CD1c-positive myeloid dendritic cell (primary cell): ENCODE results near the gene MYL7.
"Not testable (repeated sequence)": the region's sequence is repeated elsewhere in the genome, so short reads cannot be mapped to it uniquely, and the experiment has no call there.

Experiments
- DNase-seq: peaks from one replicate; pipeline ENCODE4 v3.0.0-alpha.2; 2016; ENCODE audit errors: extremely low spot score

MYL7 gene

GRCh38 chr7:44141221-44141850 lies at the start of gene MYL7:
Gene MYL7, minus strand, starts transcription at chr7:44141332. Its CDS starts 27 bp downstream, at chr7:44141305.
- no peak for DNase-seq

- DNase-seq: no peak
Measured at GRCh38 chr7:44189993-44190872, 49.1 kb upstream of the MYL7 start.

GRCh38 chr7:44189286-44189992 lies 48.3 kb upstream of the MYL7 start, which contains the start of gene GCK:
Gene GCK, minus strand, starts transcription at chr7:44189439. Its CDS starts 486 bp downstream, at chr7:44188953.
- no peak for DNase-seq

GRCh38 chr7:44188480-44189225 lies 47.5 kb upstream of the MYL7 start:
- no peak for DNase-seq

- no peak for DNase-seq
Measured at GRCh38 chr7:44187636-44188416, 46.7 kb upstream of the MYL7 start.

- no peak for DNase-seq
Measured at GRCh38 chr7:44186736-44187135, 45.6 kb upstream of the MYL7 start.

GRCh38 chr7:44185729-44186128 lies 44.6 kb upstream of the MYL7 start:
- DNase-seq: no peak

GRCh38 chr7:44184873-44185446 lies 43.8 kb upstream of the MYL7 start:
- DNase-seq: no peak

- DNase-seq: no peak
Measured at GRCh38 chr7:44184206-44184872, 43.2 kb upstream of the MYL7 start.

GRCh38 chr7:44183386-44183785 lies 42.3 kb upstream of the MYL7 start:
- DNase-seq: no peak

GRCh38 chr7:44182827-44183226 lies 41.7 kb upstream of the MYL7 start:
- DNase-seq: no peak

GRCh38 chr7:44180631-44181030 lies 39.5 kb upstream of the MYL7 start:
- no peak for DNase-seq

- no peak for DNase-seq
Measured at GRCh38 chr7:44177570-44178131, 36.5 kb upstream of the MYL7 start.

GRCh38 chr7:44176486-44176885 lies 35.4 kb upstream of the MYL7 start:
- DNase-seq: no peak

GRCh38 chr7:44175730-44176129 lies 34.6 kb upstream of the MYL7 start:
- no peak for DNase-seq

GRCh38 chr7:44174694-44174948 lies 33.5 kb upstream of the MYL7 start:
- DNase-seq: not testable (repeated sequence)

- no peak for DNase-seq
Measured at GRCh38 chr7:44173911-44174693, 33.0 kb upstream of the MYL7 start.

- no peak for DNase-seq
Measured at GRCh38 chr7:44172803-44173424, 31.8 kb upstream of the MYL7 start.

- DNase-seq: no peak
Measured at GRCh38 chr7:44172352-44172751, 31.2 kb upstream of the MYL7 start.
